ENCODE measurements around the gene SIPA1L2.

- TF ChIP-seq EZH2 (IDR thresholded peaks at IDR 0.05; ENCODE audit: insufficient read depth, poor library complexity, severe bottlenecking): no peak
- no peak for TF ChIP-seq EZH2phosphoT487 (IDR thresholded peaks at IDR 0.05; ENCODE audit: insufficient read depth, low read depth)
These were observed 43.3 kb upstream of the SIPA1L2 start for GRCh38 chr1:232673256-232673655.

All from GM23248 (cell line).